Stimulated activated CD4-positive, alpha-beta T cell treated with anti-CD3 and anti-CD28 coated beads, Interleukin-2, amount 100 ng/mL, for 48 hours (primary cell): ENCODE results near the gene SRM.

ENCODE experiments used
- DNase-seq, 2 donors: peaks; one replicate each; pipeline ENCODE4 v3.0.0-alpha.2; 2020

SRM gene

DNA sequence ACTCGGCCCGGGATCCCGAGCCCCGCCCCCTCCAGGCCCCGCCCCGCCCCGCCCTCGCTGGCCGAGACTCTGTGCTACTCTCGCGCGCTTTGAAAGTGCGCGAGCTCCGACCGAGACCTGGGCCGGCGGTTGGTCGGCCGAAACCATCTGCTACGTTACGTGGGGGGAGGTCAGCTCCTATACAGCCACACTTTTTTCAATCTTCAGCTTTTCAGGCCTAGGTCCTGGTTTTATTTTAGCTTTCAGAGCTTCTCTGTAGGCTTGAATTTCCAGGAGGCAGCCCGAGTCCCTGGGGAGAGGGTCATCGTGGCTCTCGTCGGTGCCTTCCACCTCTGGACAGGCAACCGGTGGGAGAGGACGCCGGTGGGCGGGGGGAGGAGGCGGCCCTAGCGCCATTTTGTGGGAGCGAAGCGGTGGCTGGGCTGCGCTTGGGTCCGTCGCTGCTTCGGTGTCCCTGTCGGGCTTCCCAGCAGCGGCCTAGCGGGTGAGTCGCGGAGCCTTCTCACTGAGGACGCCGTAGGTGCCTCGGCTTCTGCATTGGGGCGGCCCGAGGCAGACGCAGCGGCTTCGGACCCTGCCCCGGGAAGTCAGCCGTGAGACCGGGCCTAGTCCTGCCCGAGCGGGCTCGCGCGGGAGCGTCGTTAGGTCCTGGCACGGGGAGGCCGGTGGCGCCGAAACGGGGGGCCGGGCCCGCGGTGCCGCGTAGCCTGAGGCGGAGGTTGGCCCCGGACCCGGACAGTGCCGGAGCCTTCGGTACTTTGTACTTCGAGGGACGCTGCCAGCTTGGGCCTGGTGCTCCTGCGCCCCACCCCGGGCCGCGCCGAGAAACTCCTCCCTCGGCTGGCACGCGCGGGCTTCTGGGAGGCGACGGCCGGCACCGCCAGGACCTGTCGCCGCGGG, 47.3 kb downstream of the SRM start, which contains the start of gene TARDBP:
Gene TARDBP (plus strand): TSS at position 395 of the 900 bp plus-strand sequence. CDS start 1,074 bp downstream, outside the sequence.
- DNase-seq, result peak; percentile 83 to 85
